ENCODE results near the gene GNGT1. TPM values are rescaled to one million over a fixed set of nuclear protein-coding genes. Genes with fewer than 3 reads are reported as not detected.

The GNGT1 gene
- total RNA-seq, 1 experiment from 2014 or later: not detected

GRCh38 chr7:93877742-93878141, 28.6 kb upstream of the GNGT1 start:
- Histone ChIP-seq H3K4me1 (ENCODE audit: control insufficient read depth, insufficient read depth, low read length) (no peaks in the 10 kb centered on the region), H3K36me3 (ENCODE audit: control insufficient read depth, insufficient read depth, low read length) (no peaks in the 10 kb centered on the region), H3K9me3 (ENCODE audit: control insufficient read depth, insufficient read depth, low read depth, low read length) (no peaks in the 10 kb centered on the region), H3K27ac (ENCODE audit: low read length) (no peak overlapping the region), H3K4me3 (ENCODE audit: low read depth in 2 of 2, low read length in 2 of 2) (no peak overlapping the region), H3K27me3 (ENCODE audit: control insufficient read depth, insufficient read depth, low read length) (no peaks in the 10 kb centered on the region)
- DNase-seq (ENCODE audit: low read depth, low spot score) (no peak), ATAC-seq (no peak)
- intact Hi-C loops (cut with micrococcal nuclease; ENCODE audit: unreplicated experiment) (no loop called here), in situ Hi-C loops (cut with HindIII; ENCODE audit: low pct_unique_long_range_greater_than_20kb, low sequenced_read_pairs) (no loop called here)
- TF ChIP-seq, protein P1, sequence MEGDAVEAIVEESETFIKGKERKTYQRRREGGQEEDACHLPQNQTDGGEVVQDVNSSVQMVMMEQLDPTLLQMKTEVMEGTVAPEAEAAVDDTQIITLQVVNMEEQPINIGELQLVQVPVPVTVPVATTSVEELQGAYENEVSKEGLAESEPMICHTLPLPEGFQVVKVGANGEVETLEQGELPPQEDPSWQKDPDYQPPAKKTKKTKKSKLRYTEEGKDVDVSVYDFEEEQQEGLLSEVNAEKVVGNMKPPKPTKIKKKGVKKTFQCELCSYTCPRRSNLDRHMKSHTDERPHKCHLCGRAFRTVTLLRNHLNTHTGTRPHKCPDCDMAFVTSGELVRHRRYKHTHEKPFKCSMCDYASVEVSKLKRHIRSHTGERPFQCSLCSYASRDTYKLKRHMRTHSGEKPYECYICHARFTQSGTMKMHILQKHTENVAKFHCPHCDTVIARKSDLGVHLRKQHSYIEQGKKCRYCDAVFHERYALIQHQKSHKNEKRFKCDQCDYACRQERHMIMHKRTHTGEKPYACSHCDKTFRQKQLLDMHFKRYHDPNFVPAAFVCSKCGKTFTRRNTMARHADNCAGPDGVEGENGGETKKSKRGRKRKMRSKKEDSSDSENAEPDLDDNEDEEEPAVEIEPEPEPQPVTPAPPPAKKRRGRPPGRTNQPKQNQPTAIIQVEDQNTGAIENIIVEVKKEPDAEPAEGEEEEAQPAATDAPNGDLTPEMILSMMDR (IDR thresholded peaks at IDR 0.05): peak; percentile 11; the same call in 1 of the 2 replicates
- no peak for TF ChIP-seq SIN3A (IDR thresholded peaks at IDR 0.05; ENCODE audit: borderline replicate concordance, insufficient read depth, low read depth, low read length)
- POLR2A ChIA-PET: no interaction called here
- no TSS peak for BruUV-seq (replicated peaks)
- CTCF ChIA-PET: no interaction called here

DNA sequence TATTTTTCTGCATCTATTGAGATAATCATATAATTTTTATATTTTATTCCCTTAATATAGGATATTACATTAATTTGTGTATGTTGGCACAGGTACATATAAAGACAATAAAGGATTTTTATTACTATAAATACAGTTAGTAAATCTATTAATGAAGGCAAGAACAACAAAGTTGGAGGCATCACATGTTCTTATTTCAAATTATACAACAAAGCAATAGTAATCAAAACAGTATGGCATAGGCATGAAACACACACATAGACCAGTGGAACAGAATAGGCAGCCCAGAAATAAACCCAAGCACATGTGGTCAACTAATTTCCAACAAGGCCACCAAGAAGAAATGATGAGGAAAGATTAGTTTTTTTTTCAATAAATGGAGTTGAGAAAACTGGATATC, 27.0 kb upstream of the GNGT1 start:
- TF ChIP-seq, protein P1 (IDR thresholded peaks at IDR 0.05): no peak
- TF ChIP-seq REST (IDR thresholded peaks at IDR 0.05; ENCODE audit: insufficient read depth in 1 of 2, low read depth in 2 of 2, low read length in 1 of 2) (no peak), SIN3A (IDR thresholded peaks at IDR 0.05; ENCODE audit: borderline replicate concordance, insufficient read depth, low read depth, low read length) (no peak)
- intact Hi-C loops (cut with micrococcal nuclease; ENCODE audit: unreplicated experiment) (no loop called here), in situ Hi-C loops (cut with HindIII; ENCODE audit: low pct_unique_long_range_greater_than_20kb, low sequenced_read_pairs) (no loop called here)
- ChIA-PET POLR2A (no interaction called here), CTCF (no interaction called here)
- Histone ChIP-seq H3K4me3 (ENCODE audit: low read depth in 2 of 2, low read length in 2 of 2) (no peak overlapping the region), H3K27me3 (ENCODE audit: control insufficient read depth, insufficient read depth, low read length) (no peaks in the 10 kb centered on the region), H3K27ac (ENCODE audit: low read length) (no peak overlapping the region), H3K36me3 (ENCODE audit: control insufficient read depth, insufficient read depth, low read length) (no peaks in the 10 kb centered on the region), H3K9me3 (ENCODE audit: control insufficient read depth, insufficient read depth, low read depth, low read length) (no peaks in the 10 kb centered on the region), H3K4me1 (ENCODE audit: control insufficient read depth, insufficient read depth, low read length) (no peaks in the 10 kb centered on the region)
- no TSS peak for BruUV-seq (replicated peaks)
- DNase-seq (ENCODE audit: low read depth, low spot score): no peak
- no peak for ATAC-seq

GRCh38 chr7:93882468-93882867, 23.9 kb upstream of the GNGT1 start:
- in situ Hi-C loops (cut with HindIII; ENCODE audit: low pct_unique_long_range_greater_than_20kb, low sequenced_read_pairs): no loop called here

More at GRCh38 chr7:93882468-93882867, 23.9 kb upstream of the GNGT1 start:
- Histone ChIP-seq H3K27me3 (ENCODE audit: control insufficient read depth, insufficient read depth, low read length) (no peaks in the 10 kb centered on the region; the same call in none of the 2 replicates), H3K9me3 (ENCODE audit: control insufficient read depth, insufficient read depth, low read depth, low read length) (no peaks in the 10 kb centered on the region), H3K36me3 (ENCODE audit: control insufficient read depth, insufficient read depth, low read length) (no peaks in the 10 kb centered on the region), H3K4me3 (ENCODE audit: low read depth in 2 of 2, low read length in 2 of 2) (no peak overlapping the region), H3K4me1 (ENCODE audit: control insufficient read depth, insufficient read depth, low read length) (no peaks in the 10 kb centered on the region), H3K27ac (ENCODE audit: low read length) (no peak overlapping the region)
- no peak for ATAC-seq
- no TSS peak for BruUV-seq (replicated peaks)
- CTCF ChIA-PET: no interaction called here
- TF ChIP-seq POLR2AphosphoS5 (IDR thresholded peaks at IDR 0.05; ENCODE audit: low read depth, low read length) (no peak), SIN3A (IDR thresholded peaks at IDR 0.05; ENCODE audit: borderline replicate concordance, insufficient read depth, low read depth, low read length) (no peak), REST (IDR thresholded peaks at IDR 0.05; ENCODE audit: insufficient read depth in 1 of 2, low read depth in 2 of 2, low read length in 1 of 2) (no peak)
- TF ChIP-seq, protein P1 (IDR thresholded peaks at IDR 0.05): no peak
- POLR2A ChIA-PET: no interaction called here
- DNase-seq (ENCODE audit: low read depth, low spot score): no peak
- intact Hi-C loops (cut with micrococcal nuclease; ENCODE audit: unreplicated experiment): no loop called here
